ENCODE results near the gene ARMC7.

ARMC7 gene

DNA sequence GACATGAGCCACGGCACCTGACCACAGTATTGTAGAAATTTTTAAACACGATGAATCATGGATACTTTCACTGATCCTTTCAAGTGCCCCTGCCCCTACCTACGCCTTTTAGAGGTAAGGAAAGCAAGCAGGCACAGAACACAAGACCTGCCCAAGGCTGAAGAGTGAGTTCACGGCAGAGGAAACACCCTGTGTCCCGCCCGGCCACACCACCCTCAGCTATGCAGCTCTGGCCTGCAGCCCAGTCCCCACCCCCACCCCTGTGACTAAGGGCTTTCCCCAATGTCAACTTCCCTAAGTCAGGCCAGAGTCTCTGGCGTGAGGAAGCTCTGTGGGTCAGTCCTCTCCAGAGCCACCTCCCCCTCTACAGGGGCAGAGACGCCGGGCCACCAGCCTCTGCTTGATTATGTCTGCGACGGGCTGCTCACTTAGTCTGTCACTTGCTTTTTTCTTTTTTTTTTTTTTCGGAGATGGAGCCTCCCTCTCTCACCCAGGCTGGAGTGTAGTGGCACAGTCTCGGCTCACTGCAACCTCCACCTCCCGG is 13.6 kb upstream of the ARMC7 start:
- no peak for DNase-seq (ENCODE audit: low read depth, low spot score)

DNA sequence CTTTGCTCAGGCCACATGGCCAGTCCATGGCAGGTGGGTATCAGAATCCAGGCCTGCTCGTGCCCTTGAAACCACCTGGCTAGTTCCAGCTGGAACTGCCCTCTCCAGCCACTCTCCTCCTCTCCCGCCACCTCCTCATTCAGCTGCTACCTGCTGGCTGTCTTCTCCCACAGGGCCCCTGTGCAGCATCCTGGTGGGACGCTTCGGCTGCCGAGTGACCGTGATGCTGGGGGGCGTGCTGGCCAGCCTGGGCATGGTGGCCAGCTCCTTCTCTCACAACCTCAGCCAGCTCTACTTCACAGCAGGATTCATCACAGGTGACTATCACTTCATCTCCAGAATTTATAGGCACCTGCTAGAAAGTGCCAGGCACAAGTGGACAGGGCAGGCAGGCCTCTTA is 11.9 kb upstream of the ARMC7 start:
- no peak for DNase-seq (ENCODE audit: low read depth, low spot score)
- H3K4me3 ChIP-seq (ENCODE audit: insufficient read length, low read depth) = no peak overlapping the region
- H3K9me3 ChIP-seq (ENCODE audit: insufficient read depth, low read length) = no peaks in the 10 kb centered on the region
- TF ChIP-seq ZNF274 (IDR thresholded peaks at IDR 0.05; ENCODE audit: low read depth, low read length) (no peak), SUZ12 (IDR thresholded peaks at IDR 0.05; ENCODE audit: extremely low read depth, insufficient read depth, insufficient read length) (no peak), YY1 (IDR thresholded peaks at IDR 0.05; ENCODE audit: insufficient read depth, insufficient read length) (no peak)
- no peak overlapping the region for H3K9ac ChIP-seq (ENCODE audit: insufficient read length, low read depth)
- H3K36me3 ChIP-seq (ENCODE audit: insufficient read depth, insufficient read length, low read length) = peaks cover 64% of the 10 kb centered on the region
- H3K27me3 ChIP-seq (ENCODE audit: insufficient read depth, insufficient read length) = no peaks in the 10 kb centered on the region
- H3K4me1 ChIP-seq (ENCODE audit: insufficient read depth, insufficient read length) = peaks cover 38% of the 10 kb centered on the region

More for the DNA sequence above, 13.6 kb upstream of the ARMC7 start:
- H3K9ac ChIP-seq (ENCODE audit: insufficient read length, low read depth) = no peak overlapping the region
- H3K27me3 ChIP-seq (ENCODE audit: insufficient read depth, insufficient read length) = no peaks in the 10 kb centered on the region
- TF ChIP-seq ZNF274 (IDR thresholded peaks at IDR 0.05; ENCODE audit: low read depth, low read length) (no peak), SUZ12 (IDR thresholded peaks at IDR 0.05; ENCODE audit: extremely low read depth, insufficient read depth, insufficient read length) (no peak), YY1 (IDR thresholded peaks at IDR 0.05; ENCODE audit: insufficient read depth, insufficient read length) (no peak)
- no peaks in the 10 kb centered on the region for H3K9me3 ChIP-seq (ENCODE audit: insufficient read depth, low read length)
- no peak overlapping the region for H3K4me3 ChIP-seq (ENCODE audit: insufficient read length, low read depth)
- peaks cover 61% of the 10 kb centered on the region for H3K36me3 ChIP-seq (ENCODE audit: insufficient read depth, insufficient read length, low read length)
- peaks cover 44% of the 10 kb centered on the region for H3K4me1 ChIP-seq (ENCODE audit: insufficient read depth, insufficient read length)

DNA sequence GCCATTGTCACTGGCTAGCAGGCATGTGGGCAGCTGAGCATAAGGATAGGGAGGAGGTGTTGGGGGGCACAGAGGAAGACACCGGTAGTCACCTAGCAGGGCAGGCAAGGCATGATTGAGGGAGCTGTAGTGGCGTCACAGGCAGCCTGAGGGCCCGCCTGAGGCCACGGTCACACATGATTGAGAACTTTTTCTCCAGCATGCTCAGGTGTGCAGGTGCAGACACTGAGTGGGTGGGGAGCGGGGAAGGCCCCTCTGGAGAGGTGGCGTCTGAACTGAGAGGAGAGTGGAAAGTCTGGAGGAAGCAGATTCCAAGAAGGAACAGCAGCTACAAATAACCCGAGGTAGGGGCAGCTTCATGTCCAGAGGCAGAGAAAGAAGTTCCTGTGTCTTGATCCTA is 10.9 kb upstream of the ARMC7 start:
- DNase-seq (ENCODE audit: low read depth, low spot score) = no peak
- H3K4me3 ChIP-seq (ENCODE audit: insufficient read length, low read depth) = no peak overlapping the region
- H3K27me3 ChIP-seq (ENCODE audit: insufficient read depth, insufficient read length) = no peaks in the 10 kb centered on the region
- TF ChIP-seq ZNF274 (IDR thresholded peaks at IDR 0.05; ENCODE audit: low read depth, low read length) (no peak), YY1 (IDR thresholded peaks at IDR 0.05; ENCODE audit: insufficient read depth, insufficient read length) (no peak), SUZ12 (IDR thresholded peaks at IDR 0.05; ENCODE audit: extremely low read depth, insufficient read depth, insufficient read length) (no peak)
- peaks cover 63% of the 10 kb centered on the region for H3K36me3 ChIP-seq (ENCODE audit: insufficient read depth, insufficient read length, low read length)
- H3K9me3 ChIP-seq (ENCODE audit: insufficient read depth, low read length) = no peaks in the 10 kb centered on the region
- H3K9ac ChIP-seq (ENCODE audit: insufficient read length, low read depth) = no peak overlapping the region
- peaks cover 28% of the 10 kb centered on the region for H3K4me1 ChIP-seq (ENCODE audit: insufficient read depth, insufficient read length)

DNA sequence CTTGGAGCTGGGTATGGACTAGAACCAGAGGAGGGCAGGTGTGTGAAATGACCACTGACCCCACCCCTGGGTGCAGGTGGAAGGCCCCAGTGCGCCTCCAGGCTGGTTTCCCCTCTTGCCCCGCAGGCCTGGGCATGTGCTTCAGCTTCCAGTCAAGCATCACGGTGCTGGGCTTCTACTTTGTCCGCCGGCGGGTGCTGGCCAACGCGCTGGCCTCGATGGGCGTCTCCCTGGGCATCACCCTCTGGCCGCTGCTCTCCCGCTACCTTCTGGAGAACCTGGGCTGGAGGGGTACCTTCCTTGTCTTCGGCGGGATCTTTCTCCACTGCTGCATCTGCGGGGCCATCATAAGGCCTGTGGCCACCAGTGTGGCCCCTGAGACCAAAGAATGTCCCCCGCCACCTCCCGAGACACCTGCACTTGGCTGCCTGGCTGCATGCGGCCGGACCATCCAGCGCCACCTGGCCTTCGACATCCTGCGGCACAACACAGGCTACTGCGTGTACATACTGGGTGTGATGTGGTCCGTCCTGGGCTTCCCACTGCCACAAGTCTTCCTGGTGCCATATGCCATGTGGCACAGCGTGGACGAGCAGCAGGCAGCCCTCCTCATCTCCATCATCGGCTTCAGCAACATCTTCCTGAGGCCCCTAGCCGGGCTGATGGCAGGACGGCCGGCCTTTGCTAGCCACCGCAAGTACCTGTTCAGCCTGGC is 9.7 kb upstream of the ARMC7 start:
- TF ChIP-seq SUZ12 (IDR thresholded peaks at IDR 0.05; ENCODE audit: extremely low read depth, insufficient read depth, insufficient read length) (no peak), YY1 (IDR thresholded peaks at IDR 0.05; ENCODE audit: insufficient read depth, insufficient read length) (no peak), ZNF274 (IDR thresholded peaks at IDR 0.05; ENCODE audit: low read depth, low read length) (no peak)
- H3K27me3 ChIP-seq (ENCODE audit: insufficient read depth, insufficient read length) = no peaks in the 10 kb centered on the region
- H3K9ac ChIP-seq (ENCODE audit: insufficient read length, low read depth) = no peak overlapping the region
- no peak overlapping the region for H3K4me3 ChIP-seq (ENCODE audit: insufficient read length, low read depth)
- peaks cover 20% of the 10 kb centered on the region for H3K4me1 ChIP-seq (ENCODE audit: insufficient read depth, insufficient read length)
- DNase-seq (ENCODE audit: low read depth, low spot score) = no peak
- no peaks in the 10 kb centered on the region for H3K9me3 ChIP-seq (ENCODE audit: insufficient read depth, low read length)
- peaks cover 66% of the 10 kb centered on the region for H3K36me3 ChIP-seq (ENCODE audit: insufficient read depth, insufficient read length, low read length)

DNA sequence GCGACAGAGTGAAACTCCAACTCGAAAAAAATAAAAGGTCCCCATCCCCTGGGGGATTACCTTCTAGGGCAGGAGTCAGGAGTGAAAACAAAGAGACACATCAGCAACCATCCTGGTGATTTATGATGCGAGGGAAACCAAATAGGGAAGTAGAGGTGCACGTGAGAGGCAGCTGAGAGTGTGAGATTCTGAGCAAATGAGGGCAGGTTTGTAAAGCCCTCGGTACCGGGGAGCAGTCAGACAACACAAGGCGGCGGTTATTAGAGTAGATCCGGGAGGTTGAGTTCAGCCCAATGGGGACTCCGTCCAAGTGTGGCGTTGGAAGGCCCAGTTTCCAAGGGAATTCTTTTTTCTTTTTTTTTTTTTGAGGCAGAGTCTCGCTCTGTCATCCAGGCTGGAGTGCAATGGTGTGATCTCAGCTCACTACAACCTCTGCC is 7.4 kb upstream of the ARMC7 start:
- DNase-seq (ENCODE audit: low read depth, low spot score) = no peak
- Histone ChIP-seq H3K9ac (ENCODE audit: insufficient read length, low read depth) (no peak overlapping the region), H3K9me3 (ENCODE audit: insufficient read depth, low read length) (no peaks in the 10 kb centered on the region), H3K27me3 (ENCODE audit: insufficient read depth, insufficient read length) (no peaks in the 10 kb centered on the region), H3K36me3 (ENCODE audit: insufficient read depth, insufficient read length, low read length) (peaks cover 75% of the 10 kb centered on the region), H3K4me3 (ENCODE audit: insufficient read length, low read depth) (no peak overlapping the region), H3K4me1 (ENCODE audit: insufficient read depth, insufficient read length) (peaks cover 16% of the 10 kb centered on the region)
- TF ChIP-seq YY1 (IDR thresholded peaks at IDR 0.05; ENCODE audit: insufficient read depth, insufficient read length) = no peak
- no peak for TF ChIP-seq ZNF274 (IDR thresholded peaks at IDR 0.05; ENCODE audit: low read depth, low read length)
- TF ChIP-seq SUZ12 (IDR thresholded peaks at IDR 0.05; ENCODE audit: extremely low read depth, insufficient read depth, insufficient read length) = no peak

GRCh38 chr17:75103601-75104554 is 5.9 kb upstream of the ARMC7 start:
- no peak for TF ChIP-seq YY1 (IDR thresholded peaks at IDR 0.05; ENCODE audit: insufficient read depth, insufficient read length)
- TF ChIP-seq SUZ12 (IDR thresholded peaks at IDR 0.05; ENCODE audit: extremely low read depth, insufficient read depth, insufficient read length) = no peak
- no peak for TF ChIP-seq ZNF274 (IDR thresholded peaks at IDR 0.05; ENCODE audit: low read depth, low read length)
- Histone ChIP-seq H3K36me3 (ENCODE audit: insufficient read depth, insufficient read length, low read length) (peaks cover 61% of the 10 kb centered on the region), H3K9ac (ENCODE audit: insufficient read length, low read depth) (no peak overlapping the region), H3K27me3 (ENCODE audit: insufficient read depth, insufficient read length) (no peaks in the 10 kb centered on the region), H3K9me3 (ENCODE audit: insufficient read depth, low read length) (no peaks in the 10 kb centered on the region), H3K4me3 (ENCODE audit: insufficient read length, low read depth) (no peak overlapping the region), H3K4me1 (ENCODE audit: insufficient read depth, insufficient read length) (peaks cover 15% of the 10 kb centered on the region)
- no peak for DNase-seq (ENCODE audit: low read depth, low spot score)

Measured in NT2/D1 (cell line).